Hepatocyte (in vitro differentiated cells): ENCODE results near the gene TMCO6.

Source experiments
- CTCF ChIP-seq: fragments of 200-600 bp; sonication (generic); IDR thresholded peaks from 2 replicates; pipeline ENCODE4 v1.5.1; 2016; ENCODE audit warnings: antibody characterized with exemption, mild to moderate bottlenecking; ENCODE audit not compliant: poor library complexity
- EZH2 ChIP-seq: fragments of 200-600 bp; sonication (generic); IDR thresholded peaks from 2 replicates; pipeline ENCODE4 v1.6.1; 2016; ENCODE audit warnings: antibody characterized with exemption, mild to moderate bottlenecking, borderline replicate concordance
- EZH2phosphoT487 ChIP-seq: fragments of 200-600 bp; sonication (generic); IDR thresholded peaks from one replicate; pipeline ENCODE4 v1.6.1; 2018; ENCODE audit warnings: antibody characterized with exemption, mild to moderate bottlenecking, low read depth, moderate library complexity; ENCODE audit not compliant: unreplicated experiment, severe bottlenecking

- TF ChIP-seq CTCF (no peak), EZH2phosphoT487 (no peak), EZH2 (no peak)
These were observed 33.4 kb downstream of the TMCO6 start for GRCh38 chr5:140672455-140673186.
